Ectodermal cell (in vitro differentiated cells): ENCODE data around the gene COMMD9.

Experiments
- H3K27ac ChIP-seq: 2 replicates; pipeline ENCODE4 v1.7.0; 2013; ENCODE audit warnings: mild to moderate bottlenecking, low read depth, low read length; ENCODE audit not compliant: insufficient read depth, poor library complexity, severe bottlenecking
- H3K27me3 ChIP-seq: 2 replicates; pipeline ENCODE4 v1.7.0; 2013; ENCODE audit warnings: mild to moderate bottlenecking, low read length; ENCODE audit not compliant: insufficient read depth, control insufficient read depth, poor library complexity, severe bottlenecking
- H3K36me3 ChIP-seq: one replicate; pipeline ENCODE4 v1.7.0; 2013; ENCODE audit warnings: low read length; ENCODE audit not compliant: control insufficient read depth, insufficient read depth
- H3K4me1 ChIP-seq: one replicate; pipeline ENCODE4 v1.7.0; 2013; ENCODE audit warnings: low read length; ENCODE audit not compliant: control insufficient read depth, insufficient read depth
- H3K4me3 ChIP-seq: 2 replicates; pipeline ENCODE4 v1.7.0; 2013; ENCODE audit warnings: low read depth, low read length, control low read depth; ENCODE audit not compliant: insufficient read depth
- H3K9me3 ChIP-seq: 2 replicates; pipeline ENCODE4 v1.7.0; 2013; ENCODE audit warnings: mild to moderate bottlenecking, low read length, moderate library complexity; ENCODE audit not compliant: control insufficient read depth
- WGBS, 2 experiments: methylation state at CpG; one replicate each; pipeline ENCODE4 v1.1.7; 2013; ENCODE audit warnings: missing lambda C conversion rate in 2 of 2; 5-methylcytosine and 5-hydroxymethylcytosine counted together

Gene COMMD9

GRCh38 chr11:36239636-36240035 lies 49.6 kb downstream of the COMMD9 start:
- WGBS, 2 experiments: 94 to 99% methylated on average over 3 of the region's 3 CpGs
- no peak overlapping the region for H3K27ac ChIP-seq
- no peaks in the 10 kb centered on the region for H3K27me3 ChIP-seq
- H3K9me3 ChIP-seq: no peaks in the 10 kb centered on the region
- H3K36me3 ChIP-seq: no peaks in the 10 kb centered on the region
- no peak overlapping the region for H3K4me3 ChIP-seq
- no peaks in the 10 kb centered on the region for H3K4me1 ChIP-seq

DNA sequence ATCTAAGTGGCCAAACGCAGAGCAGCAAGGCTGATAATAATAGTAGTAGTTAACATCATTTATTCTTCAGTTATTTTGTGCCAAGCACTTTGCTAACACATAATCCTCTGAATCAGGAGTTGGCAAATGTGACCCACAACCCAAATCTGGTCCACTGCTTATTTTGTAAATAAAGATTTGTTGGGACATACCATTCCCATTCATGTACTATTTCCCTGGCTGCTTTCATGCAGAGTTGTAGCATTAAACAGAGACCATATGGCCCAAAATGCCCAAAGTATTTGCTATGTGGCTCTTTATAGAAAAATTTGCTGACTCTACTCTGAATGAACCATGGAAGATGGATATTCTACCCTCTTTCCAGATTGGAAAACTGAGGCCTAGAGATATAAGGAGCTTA lies 50.3 kb downstream of the COMMD9 start:
- Histone ChIP-seq H3K4me3 (no peak overlapping the region), H3K36me3 (no peaks in the 10 kb centered on the region), H3K4me1 (no peaks in the 10 kb centered on the region), H3K27ac (no peak overlapping the region), H3K9me3 (no peaks in the 10 kb centered on the region), H3K27me3 (no peaks in the 10 kb centered on the region)
- 80 to 86% methylated on average over 1 of the region's 1 CpG for WGBS, 2 experiments

DNA sequence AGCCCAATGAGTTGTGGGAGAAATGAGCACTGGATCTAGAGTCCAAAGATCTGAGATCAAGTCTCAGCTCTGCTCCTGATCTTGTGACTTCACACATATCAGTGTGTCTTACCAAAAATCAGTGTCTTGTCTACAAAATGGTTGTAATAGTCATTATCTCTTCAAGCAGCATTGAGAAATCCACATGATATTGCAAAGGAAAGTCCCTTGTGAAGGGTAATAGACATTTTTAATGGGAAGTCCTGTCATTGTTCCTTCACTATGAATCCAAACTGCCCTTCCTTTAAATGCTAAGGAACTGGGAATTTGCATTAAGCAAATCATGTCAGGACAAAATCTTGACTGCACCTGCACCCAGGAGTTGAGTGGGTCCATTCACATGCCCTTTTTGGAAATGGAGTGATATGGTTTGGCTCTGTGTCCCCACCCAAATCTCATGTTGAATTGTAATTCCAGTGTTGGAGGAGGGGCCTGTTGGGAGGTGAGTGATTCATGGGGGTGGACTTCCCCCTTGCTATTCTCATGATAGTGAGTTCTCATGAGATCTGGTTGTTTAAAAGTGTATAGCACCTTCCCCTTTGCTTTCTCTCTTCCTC lies 51.1 kb downstream of the COMMD9 start:
- no peaks in the 10 kb centered on the region for H3K9me3 ChIP-seq
- no peaks in the 10 kb centered on the region for H3K27me3 ChIP-seq
- H3K4me3 ChIP-seq: no peak overlapping the region

GRCh38 chr11:36237391-36237790 lies 51.8 kb downstream of the COMMD9 start:
- Histone ChIP-seq H3K4me3 (no peak overlapping the region), H3K36me3 (no peaks in the 10 kb centered on the region), H3K9me3 (no peaks in the 10 kb centered on the region), H3K27ac (no peak overlapping the region), H3K27me3 (no peaks in the 10 kb centered on the region), H3K4me1 (no peaks in the 10 kb centered on the region)

More for the DNA sequence above, 51.1 kb downstream of the COMMD9 start:
- Histone ChIP-seq H3K36me3 (no peaks in the 10 kb centered on the region), H3K27ac (no peak overlapping the region), H3K4me1 (no peaks in the 10 kb centered on the region)

GRCh38 chr11:36235750-36236149 lies 53.5 kb downstream of the COMMD9 start:
- Histone ChIP-seq H3K36me3 (no peaks in the 10 kb centered on the region), H3K4me1 (peaks cover 2% of the 10 kb centered on the region), H3K4me3 (no peak overlapping the region), H3K9me3 (no peaks in the 10 kb centered on the region), H3K27me3 (no peaks in the 10 kb centered on the region), H3K27ac (no peak overlapping the region)
- WGBS, 2 experiments: 91 to 98% methylated on average over 3 of the region's 3 CpGs

DNA sequence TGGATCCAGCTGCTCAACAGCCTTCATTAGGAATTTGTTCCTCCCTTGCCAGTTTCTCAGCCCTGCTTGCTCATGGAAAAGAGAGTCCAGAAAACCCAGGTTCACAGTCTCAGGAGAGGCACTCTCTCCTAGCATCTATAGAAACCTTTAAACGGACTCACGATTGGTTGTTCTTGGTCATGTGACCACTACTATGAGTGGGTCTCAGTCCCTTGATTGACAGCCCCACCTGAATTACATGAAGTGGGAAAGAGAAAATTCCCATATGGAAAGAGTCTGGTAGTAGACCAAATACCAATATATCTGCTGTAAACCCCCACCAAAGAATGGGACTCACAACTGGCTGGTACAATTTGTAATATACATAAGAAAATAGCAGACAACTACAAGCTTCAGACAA lies 54.4 kb downstream of the COMMD9 start:
- Histone ChIP-seq H3K27me3 (no peaks in the 10 kb centered on the region), H3K4me1 (peaks cover 2% of the 10 kb centered on the region)
- 94 to 100% methylated on average over 2 of the region's 2 CpGs for WGBS, 2 experiments

DNA sequence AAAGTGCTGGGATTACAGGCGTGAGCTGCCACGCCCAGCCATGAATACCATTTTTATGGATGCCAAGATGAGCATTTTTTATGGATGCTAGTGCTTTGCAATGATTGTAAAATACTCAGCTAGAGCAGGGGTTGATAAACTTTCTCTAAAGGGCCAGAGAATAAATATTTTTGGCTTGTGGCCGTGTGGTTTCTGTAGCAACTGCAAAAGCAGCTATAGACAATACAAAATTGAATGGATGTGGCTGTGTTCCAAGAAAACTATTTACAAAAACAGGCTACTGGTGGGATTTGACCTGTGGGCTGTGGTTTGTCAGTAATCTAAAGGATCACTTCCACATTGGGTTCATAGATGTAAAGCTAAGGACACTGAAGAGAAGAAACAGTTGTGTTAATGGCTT lies 56.0 kb downstream of the COMMD9 start:
- Histone ChIP-seq H3K27ac (no peak overlapping the region), H3K4me1 (peaks cover 2% of the 10 kb centered on the region), H3K9me3 (no peaks in the 10 kb centered on the region), H3K27me3 (no peaks in the 10 kb centered on the region), H3K36me3 (no peaks in the 10 kb centered on the region), H3K4me3 (no peak overlapping the region)
- 59 to 63% methylated on average over 3 of the region's 3 CpGs for WGBS, 2 experiments

More for the DNA sequence above, 54.4 kb downstream of the COMMD9 start:
- no peak overlapping the region for H3K4me3 ChIP-seq
- no peaks in the 10 kb centered on the region for H3K9me3 ChIP-seq
- no peaks in the 10 kb centered on the region for H3K36me3 ChIP-seq
- no peak overlapping the region for H3K27ac ChIP-seq

GRCh38 chr11:36230779-36231699 lies 58.2 kb downstream of the COMMD9 start:
- H3K4me3 ChIP-seq: no peak overlapping the region
- WGBS, 2 experiments: 88 to 90% methylated on average over 11 of the region's 11 CpGs
- peak overlapping the region; percentile 53 for H3K27ac ChIP-seq
- no peaks in the 10 kb centered on the region for H3K27me3 ChIP-seq
- H3K4me1 ChIP-seq: peaks cover 2% of the 10 kb centered on the region
- H3K36me3 ChIP-seq: no peaks in the 10 kb centered on the region
- no peaks in the 10 kb centered on the region for H3K9me3 ChIP-seq

DNA sequence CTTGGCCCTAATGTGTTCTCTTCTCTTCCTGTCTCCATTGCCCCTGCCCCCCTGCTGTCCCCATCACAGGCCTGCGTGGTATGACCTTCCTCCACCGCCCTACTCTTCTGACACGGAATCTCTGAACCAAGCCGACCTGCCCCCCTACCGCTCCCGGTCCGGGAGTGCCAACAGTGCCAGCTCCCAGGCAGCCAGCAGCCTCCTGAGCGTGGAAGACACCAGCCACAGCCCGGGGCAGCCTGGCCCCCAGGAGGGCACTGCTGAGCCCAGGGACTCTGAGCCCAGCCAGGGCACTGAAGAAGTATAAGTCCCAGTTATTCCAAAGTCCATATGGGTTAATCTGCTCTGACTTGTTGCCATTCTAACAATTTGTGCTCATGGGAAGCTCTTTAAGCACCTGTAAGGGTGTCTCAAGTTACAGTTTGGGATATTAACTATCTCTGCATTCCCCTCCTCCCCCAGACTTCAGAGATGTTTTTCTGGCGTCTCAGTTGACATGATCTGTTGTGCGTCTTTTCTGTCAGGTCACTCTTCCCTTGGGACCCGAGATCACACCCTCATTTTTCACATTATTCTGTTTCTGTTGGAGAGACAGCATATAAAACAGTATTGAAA lies 60.0 kb downstream of the COMMD9 start:
- WGBS, 2 experiments: 93 to 95% methylated on average over 12 of the region's 12 CpGs
- H3K27ac ChIP-seq: no peak overlapping the region

DNA sequence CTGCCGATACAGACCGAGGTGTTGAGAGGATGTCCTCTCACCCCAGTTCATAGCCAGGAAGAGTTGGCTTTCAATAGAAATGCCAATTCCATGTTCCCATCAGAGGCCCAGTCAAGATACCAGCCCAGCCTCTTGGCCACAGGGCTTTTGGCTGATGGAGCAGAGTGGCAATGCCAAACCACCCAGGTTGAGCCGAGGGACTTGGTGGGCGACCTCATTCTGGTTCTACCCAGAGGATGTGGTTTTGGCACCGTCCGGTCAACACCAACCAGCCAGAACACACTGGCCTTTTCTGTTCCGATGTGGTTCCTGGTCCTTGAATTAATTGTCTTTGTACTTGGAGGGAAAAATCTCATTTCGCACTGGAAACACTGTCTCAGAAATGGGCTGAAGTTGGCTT lies 60.5 kb downstream of the COMMD9 start:
- Histone ChIP-seq H3K4me3 (no peak overlapping the region), H3K4me1 (peaks cover 2% of the 10 kb centered on the region), H3K36me3 (no peaks in the 10 kb centered on the region), H3K27me3 (no peaks in the 10 kb centered on the region), H3K9me3 (no peaks in the 10 kb centered on the region), H3K27ac (no peak overlapping the region)
- 97 to 99% methylated on average over 8 of the region's 8 CpGs for WGBS, 2 experiments

More for the DNA sequence above, 60.0 kb downstream of the COMMD9 start:
- no peak overlapping the region for H3K4me3 ChIP-seq
- no peaks in the 10 kb centered on the region for H3K27me3 ChIP-seq
- H3K4me1 ChIP-seq: peaks cover 2% of the 10 kb centered on the region
- H3K9me3 ChIP-seq: no peaks in the 10 kb centered on the region
- H3K36me3 ChIP-seq: no peaks in the 10 kb centered on the region
